ENCODE data around the gene ACTN4. TPM values are rescaled to one million over a fixed set of nuclear protein-coding genes. Genes with fewer than 3 reads are reported as not detected.

The ACTN4 gene
- polyA plus RNA-seq, 2 of the 4 experiments (the other 2 are of a cell fraction) = 605 to 967 TPM

DNA sequence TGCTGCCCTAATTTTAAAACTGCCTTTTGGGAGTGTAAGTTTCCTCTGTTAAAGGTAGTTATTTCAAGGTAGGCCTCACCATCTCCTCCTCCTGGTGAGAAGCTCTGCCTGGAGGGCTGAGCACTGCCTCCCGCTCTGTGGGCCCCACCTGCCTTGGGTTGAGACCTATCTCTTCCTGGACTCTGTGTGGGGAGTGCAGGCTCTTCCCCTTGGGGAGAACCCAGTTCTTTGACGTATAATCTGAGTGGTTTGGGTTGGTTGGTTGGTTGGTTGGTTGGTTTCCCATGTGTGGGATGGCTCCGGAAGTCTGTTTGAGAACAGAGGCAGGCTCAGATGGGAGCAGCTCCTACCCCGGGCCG is 39.1 kb downstream of the ACTN4 start:
- H3K4me3 ChIP-seq = 0 out of 3 replicates have a peak overlapping the region, but pooled peaks have one; percentile 2
- 89% methylated on average over 5 of the region's 5 CpGs for WGBS (ENCODE audit: missing lambda C conversion rate)
- H3K4me1 ChIP-seq = peaks cover 90% of the 10 kb centered on the region
- peaks cover 7% of the 10 kb centered on the region; the same call in 2 of the 3 replicates for H3K9me3 ChIP-seq
- peak overlapping the region; percentile 78 for H3K4me2 ChIP-seq
- no peak for DNase-seq (ENCODE audit: low read depth in 1 of 2, low spot score in 1 of 2)
- H3K27ac ChIP-seq = peak overlapping the region; percentile 93 to 94
- ChIA-PET CTCF (interaction anchor here (0.6 to 33.1 kb wide), 25 partner anchors 8 to 412 kb away, joined by 3 to 764 read pairs (median 5); partner anchors contain the start of gene ACTN4), POLR2A (interaction anchor here (0.6 to 1.2 kb wide), 4 partner anchors 38 to 228 kb away, joined by 3 to 8 read pairs (median 6); partner anchors contain the start of gene ACTN4)
- no peak for FAIRE-seq
- no peak for ATAC-seq
- no peak; the same call in 1 of the 2 replicates for TF ChIP-seq EHF (CRISPR knock-in tag; IDR thresholded peaks at IDR 0.05)
- TF ChIP-seq, protein P1, sequence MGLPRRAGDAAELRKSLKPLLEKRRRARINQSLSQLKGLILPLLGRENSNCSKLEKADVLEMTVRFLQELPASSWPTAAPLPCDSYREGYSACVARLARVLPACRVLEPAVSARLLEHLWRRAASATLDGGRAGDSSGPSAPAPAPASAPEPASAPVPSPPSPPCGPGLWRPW (IDR thresholded peaks at IDR 0.05) = no peak
- peak; percentile 84; the same call in 1 of the 2 replicates for TF ChIP-seq HOXA7 (CRISPR knock-in tag; IDR thresholded peaks at IDR 0.05)
- TF ChIP-seq RNF2 (IDR thresholded peaks at IDR 0.05; ENCODE audit: borderline replicate concordance, low read depth) = no peak
- TF ChIP-seq HDAC2 (IDR thresholded peaks at IDR 0.05) = no peak
- TF ChIP-seq ZNF302 (CRISPR knock-in tag; IDR thresholded peaks at IDR 0.05) = peak; percentile 55; the same call in 1 of the 2 replicates
- no peak for TF ChIP-seq RCOR1 (IDR thresholded peaks at IDR 0.05; ENCODE audit: low read depth, low read length)
- TF ChIP-seq HOXB13 (CRISPR knock-in tag; IDR thresholded peaks at IDR 0.05; ENCODE audit: low read depth) = peak; percentile 61
- TF ChIP-seq, protein P2, sequence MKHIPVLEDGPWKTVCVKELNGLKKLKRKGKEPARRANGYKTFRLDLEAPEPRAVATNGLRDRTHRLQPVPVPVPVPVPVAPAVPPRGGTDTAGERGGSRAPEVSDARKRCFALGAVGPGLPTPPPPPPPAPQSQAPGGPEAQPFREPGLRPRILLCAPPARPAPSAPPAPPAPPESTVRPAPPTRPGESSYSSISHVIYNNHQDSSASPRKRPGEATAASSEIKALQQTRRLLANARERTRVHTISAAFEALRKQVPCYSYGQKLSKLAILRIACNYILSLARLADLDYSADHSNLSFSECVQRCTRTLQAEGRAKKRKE (CRISPR knock-in tag; IDR thresholded peaks at IDR 0.05; ENCODE audit: low read depth) = no peak
- no peak for TF ChIP-seq JUNB (IDR thresholded peaks at IDR 0.05)
- peak; percentile 77; the same call in 1 of the 2 replicates for TF ChIP-seq TP53 (CRISPR knock-in tag; IDR thresholded peaks at IDR 0.05)
- no peak for TF ChIP-seq EHMT2 (IDR thresholded peaks at IDR 0.05; ENCODE audit: low read depth)
- TF ChIP-seq RARB (CRISPR knock-in tag; IDR thresholded peaks at IDR 0.05) = 0 out of 2 replicates have a peak, but pooled peaks have one; percentile 31
- TF ChIP-seq, protein P3, sequence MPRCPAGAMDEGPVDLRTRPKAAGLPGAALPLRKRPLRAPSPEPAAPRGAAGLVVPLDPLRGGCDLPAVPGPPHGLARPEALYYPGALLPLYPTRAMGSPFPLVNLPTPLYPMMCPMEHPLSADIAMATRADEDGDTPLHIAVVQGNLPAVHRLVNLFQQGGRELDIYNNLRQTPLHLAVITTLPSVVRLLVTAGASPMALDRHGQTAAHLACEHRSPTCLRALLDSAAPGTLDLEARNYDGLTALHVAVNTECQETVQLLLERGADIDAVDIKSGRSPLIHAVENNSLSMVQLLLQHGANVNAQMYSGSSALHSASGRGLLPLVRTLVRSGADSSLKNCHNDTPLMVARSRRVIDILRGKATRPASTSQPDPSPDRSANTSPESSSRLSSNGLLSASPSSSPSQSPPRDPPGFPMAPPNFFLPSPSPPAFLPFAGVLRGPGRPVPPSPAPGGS (IDR thresholded peaks at IDR 0.05) = no peak
- TF ChIP-seq CBX2 (IDR thresholded peaks at IDR 0.05; ENCODE audit: borderline replicate concordance, low read depth) = no peak
- TF ChIP-seq, protein P4, sequence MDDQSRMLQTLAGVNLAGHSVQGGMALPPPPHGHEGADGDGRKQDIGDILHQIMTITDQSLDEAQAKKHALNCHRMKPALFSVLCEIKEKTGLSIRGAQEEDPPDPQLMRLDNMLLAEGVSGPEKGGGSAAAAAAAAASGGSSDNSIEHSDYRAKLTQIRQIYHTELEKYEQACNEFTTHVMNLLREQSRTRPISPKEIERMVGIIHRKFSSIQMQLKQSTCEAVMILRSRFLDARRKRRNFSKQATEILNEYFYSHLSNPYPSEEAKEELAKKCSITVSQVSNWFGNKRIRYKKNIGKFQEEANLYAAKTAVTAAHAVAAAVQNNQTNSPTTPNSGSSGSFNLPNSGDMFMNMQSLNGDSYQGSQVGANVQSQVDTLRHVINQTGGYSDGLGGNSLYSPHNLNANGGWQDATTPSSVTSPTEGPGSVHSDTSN (IDR thresholded peaks at IDR 0.05) = no peak
- TF ChIP-seq FOXS1 (CRISPR knock-in tag; IDR thresholded peaks at IDR 0.05) = peak; percentile 66; the same call in 1 of the 2 replicates
- TF ChIP-seq, protein P5, sequence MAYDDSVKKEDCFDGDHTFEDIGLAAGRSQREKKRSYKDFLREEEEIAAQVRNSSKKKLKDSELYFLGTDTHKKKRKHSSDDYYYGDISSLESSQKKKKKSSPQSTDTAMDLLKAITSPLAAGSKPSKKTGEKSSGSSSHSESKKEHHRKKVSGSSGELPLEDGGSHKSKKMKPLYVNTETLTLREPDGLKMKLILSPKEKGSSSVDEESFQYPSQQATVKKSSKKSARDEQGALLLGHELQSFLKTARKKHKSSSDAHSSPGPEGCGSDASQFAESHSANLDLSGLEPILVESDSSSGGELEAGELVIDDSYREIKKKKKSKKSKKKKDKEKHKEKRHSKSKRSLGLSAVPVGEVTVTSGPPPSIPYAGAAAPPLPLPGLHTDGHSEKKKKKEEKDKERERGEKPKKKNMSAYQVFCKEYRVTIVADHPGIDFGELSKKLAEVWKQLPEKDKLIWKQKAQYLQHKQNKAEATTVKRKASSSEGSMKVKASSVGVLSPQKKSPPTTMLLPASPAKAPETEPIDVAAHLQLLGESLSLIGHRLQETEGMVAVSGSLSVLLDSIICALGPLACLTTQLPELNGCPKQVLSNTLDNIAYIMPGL (CRISPR knock-in tag; IDR thresholded peaks at IDR 0.05; ENCODE audit: borderline replicate concordance) = 0 out of 2 replicates have a peak, but pooled peaks have one; percentile 46

DNA sequence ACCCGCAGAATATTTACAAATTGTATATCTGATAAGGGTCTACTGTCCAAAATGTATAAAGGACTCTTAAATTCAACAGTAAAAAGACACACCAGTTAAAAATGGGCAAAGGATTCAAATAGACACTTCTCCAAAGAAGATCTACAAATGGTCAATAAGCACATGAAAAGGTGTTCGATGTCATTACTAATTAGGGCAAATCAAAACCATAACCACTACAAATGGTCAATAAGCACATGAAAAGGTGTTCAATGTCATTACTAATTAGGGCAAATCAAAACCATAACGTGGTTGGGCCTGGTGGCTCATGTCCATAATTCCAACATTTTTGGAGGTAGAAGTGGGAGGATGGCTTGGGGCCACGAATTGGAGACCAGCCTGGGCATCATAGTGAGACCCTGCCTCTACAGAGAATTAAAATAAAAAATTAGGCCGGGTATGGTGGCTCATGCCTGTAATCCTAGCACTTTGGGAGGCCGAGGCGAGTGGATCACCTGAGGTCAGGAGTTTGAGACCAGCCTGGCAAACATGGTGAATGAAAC is 40.5 kb downstream of the ACTN4 start:
- H3K4me2 ChIP-seq = peak overlapping the region; percentile 78
- ChIA-PET POLR2A (interaction anchor here (0.6 kb wide), 1 partner anchor 29 kb away, joined by 4 read pairs; no protein-coding TSS in a partner anchor), CTCF (interaction anchor here (1.5 to 33.1 kb wide), 7 partner anchors 12 to 143 kb away, joined by 5 to 764 read pairs (median 11); no protein-coding TSS in a partner anchor)
- ATAC-seq = no peak
- no peak for DNase-seq (ENCODE audit: low read depth in 1 of 2, low spot score in 1 of 2)
- peaks cover 90% of the 10 kb centered on the region for H3K4me1 ChIP-seq
- H3K27ac ChIP-seq = peak overlapping the region; percentile 93 to 94
- 94% methylated on average over 7 of the region's 7 CpGs for WGBS (ENCODE audit: missing lambda C conversion rate)
- FAIRE-seq = no peak
- peaks cover under 1% of the 10 kb centered on the region; the same call in 1 of the 3 replicates for H3K9me3 ChIP-seq
- H3K4me3 ChIP-seq = no peak overlapping the region
- no peak for TF ChIP-seq ZFP36 (IDR thresholded peaks at IDR 0.05; ENCODE audit: borderline replicate concordance, partially characterized antibody)
- TF ChIP-seq FOSB (CRISPR knock-in tag; IDR thresholded peaks at IDR 0.05) = 0 out of 2 replicates have a peak, but pooled peaks have one; percentile 73
- TF ChIP-seq HOXB13 (CRISPR knock-in tag; IDR thresholded peaks at IDR 0.05; ENCODE audit: low read depth) = no peak
- no peak for TF ChIP-seq FOSL2 (IDR thresholded peaks at IDR 0.05)
- TF ChIP-seq FOSL2 (CRISPR knock-in tag; IDR thresholded peaks at IDR 0.05) = no peak
- TF ChIP-seq, protein P4 (IDR thresholded peaks at IDR 0.05) = no peak
- no peak for TF ChIP-seq SREBF2 (IDR thresholded peaks at IDR 0.05)
- TF ChIP-seq CHD4 (IDR thresholded peaks at IDR 0.05; ENCODE audit: borderline replicate concordance) = no peak
- no peak for TF ChIP-seq ZSCAN20 (CRISPR knock-in tag; IDR thresholded peaks at IDR 0.05)
- no peak for TF ChIP-seq ZNF302 (CRISPR knock-in tag; IDR thresholded peaks at IDR 0.05)
- no peak; the same call in 1 of the 2 replicates for TF ChIP-seq EHF (CRISPR knock-in tag; IDR thresholded peaks at IDR 0.05)
- 0 out of 2 replicates have a peak, but pooled peaks have one; percentile 50 for TF ChIP-seq POLR2AphosphoS2 (conservative IDR thresholded peaks at IDR 0.05; ENCODE audit: low read length)
- TF ChIP-seq, protein P6, sequence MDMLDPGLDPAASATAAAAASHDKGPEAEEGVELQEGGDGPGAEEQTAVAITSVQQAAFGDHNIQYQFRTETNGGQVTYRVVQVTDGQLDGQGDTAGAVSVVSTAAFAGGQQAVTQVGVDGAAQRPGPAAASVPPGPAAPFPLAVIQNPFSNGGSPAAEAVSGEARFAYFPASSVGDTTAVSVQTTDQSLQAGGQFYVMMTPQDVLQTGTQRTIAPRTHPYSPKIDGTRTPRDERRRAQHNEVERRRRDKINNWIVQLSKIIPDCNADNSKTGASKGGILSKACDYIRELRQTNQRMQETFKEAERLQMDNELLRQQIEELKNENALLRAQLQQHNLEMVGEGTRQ (IDR thresholded peaks at IDR 0.05) = no peak
- TF ChIP-seq, protein P7, sequence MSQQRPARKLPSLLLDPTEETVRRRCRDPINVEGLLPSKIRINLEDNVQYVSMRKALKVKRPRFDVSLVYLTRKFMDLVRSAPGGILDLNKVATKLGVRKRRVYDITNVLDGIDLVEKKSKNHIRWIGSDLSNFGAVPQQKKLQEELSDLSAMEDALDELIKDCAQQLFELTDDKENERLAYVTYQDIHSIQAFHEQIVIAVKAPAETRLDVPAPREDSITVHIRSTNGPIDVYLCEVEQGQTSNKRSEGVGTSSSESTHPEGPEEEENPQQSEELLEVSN (IDR thresholded peaks at IDR 0.05; ENCODE audit: borderline replicate concordance, low read depth) = no peak
